Cardiac muscle cell (in vitro differentiated cells and primary cell): ENCODE measurements around the gene SLC6A3. TPM values are rescaled to one million over a fixed set of nuclear protein-coding genes. Genes with fewer than 3 reads are reported as not detected.

Source experiments
- DNase-seq, 2 donors: peaks; one replicate each; pipeline versions ENCODE4 v3.0.0 to v3.0.0-alpha.2; 2010 to 2017; ENCODE audit warnings: low read depth in 1 of 2, low spot score in 1 of 2
- H3K27ac ChIP-seq: fragments of 200-600 bp; sonication (generic); 2 replicates; pipeline ENCODE4 v1.5.1; 2016
- H3K27me3 ChIP-seq: fragments of 200-600 bp; sonication (generic); 2 replicates; pipeline ENCODE4 v1.6.0; 2016; ENCODE audit warnings: control low read depth
- H3K36me3 ChIP-seq: fragments of 200-600 bp; sonication (generic); 2 replicates; pipeline ENCODE4 v1.5.1; 2016; ENCODE audit warnings: control low read depth
- H3K4me1 ChIP-seq: fragments of 200-600 bp; sonication (generic); 2 replicates; pipeline ENCODE4 v1.8.1; 2017; ENCODE audit warnings: low read depth, mild to moderate bottlenecking, mixed run types
- H3K4me3 ChIP-seq: fragments of 200-600 bp; sonication (generic); 2 replicates; pipeline ENCODE4 v1.5.1; 2016; ENCODE audit warnings: mild to moderate bottlenecking
- H3K9me3 ChIP-seq: fragments of 200-600 bp; sonication (generic); 2 replicates; pipeline ENCODE4 v1.5.1; 2017; ENCODE audit warnings: low read depth, mild to moderate bottlenecking, control low read depth
- polyA plus RNA-seq: library from polyadenylated mRNA; unstranded; fragments of >200 nt; fragmentation: Nextera tagmentation; extraction: Ambion mirVana; gene quantifications from 2 replicates; pipeline ENCODE4 v1.2.1, GENCODE V29; 2016
- total RNA-seq: library from RNA; depleted of rRNA; stranded (reverse); fragments of >200 nt; gene quantifications from 2 replicates; pipeline ENCODE4 v1.2.3, GENCODE V29; 2016
- TF ChIP-seq, protein P1 (sequence below): IDR thresholded peaks from 2 replicates; pipeline ENCODE4 v1.5.1; 2012; ENCODE audit warnings: low read depth, mild to moderate bottlenecking, low read length

Gene SLC6A3
- total and polyA plus RNA-seq, 2 experiments from 2014 or later, result not detected

DNA sequence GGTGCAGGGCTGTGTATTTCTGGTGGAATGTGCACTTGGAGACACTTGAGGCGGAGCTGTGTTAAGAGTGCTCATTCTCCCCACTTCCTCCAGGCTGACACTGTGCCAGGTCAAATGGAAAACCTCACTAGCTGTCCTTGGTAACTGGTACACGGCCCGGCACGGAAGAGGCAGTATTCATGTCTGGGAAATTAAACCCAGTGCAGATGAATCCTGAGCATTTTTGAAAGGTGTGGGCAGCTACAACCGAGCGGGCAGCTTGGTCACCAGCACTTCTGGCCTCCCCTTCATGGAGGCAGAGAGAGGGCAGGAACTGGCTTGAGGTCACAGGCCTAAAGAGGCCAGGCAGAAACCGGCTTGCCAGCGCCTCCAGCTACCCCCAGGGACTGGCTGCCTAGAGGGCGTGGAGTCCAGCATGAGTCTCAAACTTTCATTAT lies 101.9 kb downstream of the SLC6A3 start:
- DNase-seq, result no peak
- TF ChIP-seq, protein P1, sequence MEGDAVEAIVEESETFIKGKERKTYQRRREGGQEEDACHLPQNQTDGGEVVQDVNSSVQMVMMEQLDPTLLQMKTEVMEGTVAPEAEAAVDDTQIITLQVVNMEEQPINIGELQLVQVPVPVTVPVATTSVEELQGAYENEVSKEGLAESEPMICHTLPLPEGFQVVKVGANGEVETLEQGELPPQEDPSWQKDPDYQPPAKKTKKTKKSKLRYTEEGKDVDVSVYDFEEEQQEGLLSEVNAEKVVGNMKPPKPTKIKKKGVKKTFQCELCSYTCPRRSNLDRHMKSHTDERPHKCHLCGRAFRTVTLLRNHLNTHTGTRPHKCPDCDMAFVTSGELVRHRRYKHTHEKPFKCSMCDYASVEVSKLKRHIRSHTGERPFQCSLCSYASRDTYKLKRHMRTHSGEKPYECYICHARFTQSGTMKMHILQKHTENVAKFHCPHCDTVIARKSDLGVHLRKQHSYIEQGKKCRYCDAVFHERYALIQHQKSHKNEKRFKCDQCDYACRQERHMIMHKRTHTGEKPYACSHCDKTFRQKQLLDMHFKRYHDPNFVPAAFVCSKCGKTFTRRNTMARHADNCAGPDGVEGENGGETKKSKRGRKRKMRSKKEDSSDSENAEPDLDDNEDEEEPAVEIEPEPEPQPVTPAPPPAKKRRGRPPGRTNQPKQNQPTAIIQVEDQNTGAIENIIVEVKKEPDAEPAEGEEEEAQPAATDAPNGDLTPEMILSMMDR, result no peak
- Histone ChIP-seq H3K4me1 (peaks cover 6% of the 10 kb centered on the region), H3K27ac (no peak overlapping the region), H3K9me3 (no peaks in the 10 kb centered on the region), H3K27me3 (no peaks in the 10 kb centered on the region), H3K4me3 (peak overlapping the region; percentile 71), H3K36me3 (peaks cover 23% of the 10 kb centered on the region)

Other genes with a start within 250 kb of the SLC6A3 start
- gene SLC6A19, start 243.8 kb downstream of the SLC6A3 start, total RNA-seq, result 0.09 and 0.49 TPM in 2 replicates
- gene SLC6A19, start 243.8 kb downstream of the SLC6A3 start, polyA plus RNA-seq, result 0.05 and 0.32 TPM in 2 replicates
- not detected in 2 replicates for gene SLC6A18, start 220.1 kb downstream of the SLC6A3 start, total RNA-seq
- not detected in 2 replicates for gene SLC6A18, start 220.1 kb downstream of the SLC6A3 start, polyA plus RNA-seq
- gene TERT, start 150.4 kb downstream of the SLC6A3 start, total RNA-seq, result 0.30 TPM in 1 of 2 replicates, not detected in the other
- not detected in 2 replicates for gene TERT, start 150.4 kb downstream of the SLC6A3 start, polyA plus RNA-seq
- 78.4 and 109 TPM in 2 replicates for gene CLPTM1L, start 100.3 kb downstream of the SLC6A3 start, total RNA-seq
- 108 and 154 TPM in 2 replicates for gene CLPTM1L, start 100.3 kb downstream of the SLC6A3 start, polyA plus RNA-seq
- 48.5 and 57.3 TPM in 2 replicates for gene LPCAT1, start 78.5 kb upstream of the SLC6A3 start, total RNA-seq
- 48.8 and 57.3 TPM in 2 replicates for gene LPCAT1, start 78.5 kb upstream of the SLC6A3 start, polyA plus RNA-seq